ENCODE measurements around the gene IRF9. TPM values are rescaled to one million over a fixed set of nuclear protein-coding genes. Genes with fewer than 3 reads are reported as not detected.

Gene IRF9
- total RNA-seq, 1 experiment from 2014 or later, result 26.4 TPM

GRCh38 chr14:24141097-24141880 lies 19.8 kb upstream of the IRF9 start, which contains the start of gene EMC9:
TSS of gene EMC9 (minus strand) at chr14:24141591. CDS start at chr14:24141304, 287 bp downstream.
- no peaks in the 10 kb centered on the region for H3K27me3 ChIP-seq
- H3K9me3 ChIP-seq, result no peaks in the 10 kb centered on the region
- peak; percentile 98 for DNase-seq
- peaks cover 31% of the 10 kb centered on the region for H3K36me3 ChIP-seq
- peak within 1 kb of the TSS; percentile 78 for H3K4me3 ChIP-seq

DNA sequence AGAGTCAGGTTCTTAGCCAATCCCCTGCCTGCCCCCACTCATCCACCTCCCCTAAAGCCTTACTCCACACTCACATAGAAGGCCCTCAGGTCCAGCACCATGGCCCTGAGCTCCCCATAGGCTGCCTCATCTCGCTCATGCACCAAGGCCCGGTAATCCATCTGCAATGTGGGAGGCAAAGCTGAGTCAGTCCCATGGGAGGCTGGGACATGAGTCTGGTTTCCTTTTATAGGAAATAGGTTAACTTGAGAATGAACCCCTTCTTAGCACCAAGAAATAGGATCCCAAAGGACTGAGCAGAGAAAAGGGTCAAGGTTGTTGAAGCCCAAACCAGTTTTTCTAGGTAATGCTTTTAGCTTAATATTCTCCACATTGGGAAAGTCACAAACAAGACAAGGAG lies 17.6 kb upstream of the IRF9 start:
- H3K36me3 ChIP-seq, result peaks cover 29% of the 10 kb centered on the region
- no peak overlapping the region for H3K4me3 ChIP-seq
- H3K9me3 ChIP-seq, result no peaks in the 10 kb centered on the region
- DNase-seq, result no peak
- no peaks in the 10 kb centered on the region for H3K27me3 ChIP-seq

GRCh38 chr14:24144451-24144850 lies 16.6 kb upstream of the IRF9 start:
- Histone ChIP-seq H3K36me3 (peaks cover 27% of the 10 kb centered on the region), H3K4me3 (no peak overlapping the region), H3K9me3 (no peaks in the 10 kb centered on the region), H3K27me3 (no peaks in the 10 kb centered on the region)
- DNase-seq, result no peak

DNA sequence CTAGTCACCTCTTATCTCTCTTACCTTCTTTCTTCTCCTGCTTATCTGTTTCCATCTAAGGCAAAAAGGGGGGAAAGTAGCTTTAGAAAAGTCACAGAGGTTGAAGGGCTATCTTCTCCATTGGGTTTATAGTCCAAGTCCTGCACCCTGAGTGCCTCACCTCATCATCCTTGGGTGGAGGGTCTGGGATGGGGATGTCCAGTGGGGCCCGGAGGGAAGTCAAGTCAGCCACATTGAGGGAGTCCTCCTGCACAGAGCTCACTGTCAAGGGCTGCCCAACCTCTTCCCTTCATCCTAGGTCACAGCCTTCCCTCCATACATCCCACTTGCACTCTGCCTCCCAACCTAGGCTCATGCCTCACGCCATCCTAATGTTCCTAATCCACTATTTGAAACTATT lies 15.8 kb upstream of the IRF9 start:
- DNase-seq, result no peak
- Histone ChIP-seq H3K27me3 (no peaks in the 10 kb centered on the region), H3K36me3 (peaks cover 29% of the 10 kb centered on the region), H3K9me3 (no peaks in the 10 kb centered on the region), H3K4me3 (no peak overlapping the region; the same call in 1 of the 2 replicates)

GRCh38 chr14:24145690-24146452 lies 15.2 kb upstream of the IRF9 start:
- Histone ChIP-seq H3K4me3 (peak overlapping the region; percentile 94), H3K9me3 (no peaks in the 10 kb centered on the region), H3K27me3 (no peaks in the 10 kb centered on the region), H3K36me3 (peaks cover 32% of the 10 kb centered on the region)
- DNase-seq, result no peak

DNA sequence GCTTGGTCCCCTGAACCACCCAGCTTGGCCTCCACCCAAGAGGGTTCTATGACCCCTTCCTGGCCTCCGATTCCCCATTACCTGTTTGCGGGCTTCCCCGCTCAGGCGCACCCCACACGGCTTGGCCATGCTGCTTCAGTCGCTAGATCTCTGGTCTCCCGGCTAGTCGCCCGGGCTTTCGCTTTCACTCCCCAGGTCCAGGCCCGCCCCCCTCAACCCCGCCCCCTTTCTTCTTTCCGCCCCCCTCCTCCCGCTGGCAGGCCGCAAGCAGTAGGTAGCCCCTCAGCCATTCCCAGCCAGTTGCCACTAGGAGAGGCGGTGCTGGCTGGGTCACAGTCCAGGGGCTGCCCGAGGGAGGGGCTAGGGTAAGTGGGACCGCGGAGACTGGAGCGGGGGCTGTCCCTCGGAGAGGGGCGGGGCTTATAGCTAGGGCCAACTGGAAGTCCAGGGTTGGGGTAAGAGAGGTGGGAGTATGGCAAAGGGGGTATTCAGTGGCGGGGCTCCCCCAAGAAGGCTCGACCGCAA lies 14.6 kb upstream of the IRF9 start, which contains the start of gene PSME2:
PSME2 (minus strand) TSS at position 158 of the 525 bp plus-strand sequence; CDS start at position 129, 29 bp downstream.
- peaks cover 35% of the 10 kb centered on the region for H3K36me3 ChIP-seq
- DNase-seq, result peak; percentile 97

GRCh38 chr14:24146978-24147760 lies 13.9 kb upstream of the IRF9 start, which contains the start of gene RNF31:
TSS of gene RNF31 (plus strand) at chr14:24147498. CDS start at chr14:24147699, 201 bp downstream.
- Histone ChIP-seq H3K9me3 (no peaks in the 10 kb centered on the region), H3K4me3 (peak within 1 kb of the TSS; percentile 94), H3K27me3 (no peaks in the 10 kb centered on the region), H3K36me3 (peaks cover 35% of the 10 kb centered on the region)
- DNase-seq, result peak; percentile 94

More for the DNA sequence above, 14.6 kb upstream of the IRF9 start, which contains the start of gene PSME2:
- H3K4me3 ChIP-seq, result peak within 1 kb of the TSS; percentile 94
- H3K27me3 ChIP-seq, result no peaks in the 10 kb centered on the region
- no peaks in the 10 kb centered on the region for H3K9me3 ChIP-seq

GRCh38 chr14:24147761-24148428 lies 13.2 kb upstream of the IRF9 start:
- DNase-seq, result no peak
- H3K4me3 ChIP-seq, result peak overlapping the region; percentile 94
- peaks cover 32% of the 10 kb centered on the region for H3K36me3 ChIP-seq
- H3K27me3 ChIP-seq, result no peaks in the 10 kb centered on the region
- H3K9me3 ChIP-seq, result no peaks in the 10 kb centered on the region

- H3K4me3 ChIP-seq, result no peak overlapping the region
- H3K9me3 ChIP-seq, result no peaks in the 10 kb centered on the region
- peaks cover 27% of the 10 kb centered on the region for H3K36me3 ChIP-seq
- DNase-seq, result no peak
- H3K27me3 ChIP-seq, result no peaks in the 10 kb centered on the region
Observed at GRCh38 chr14:24149302-24149969, 11.6 kb upstream of the IRF9 start.

DNA sequence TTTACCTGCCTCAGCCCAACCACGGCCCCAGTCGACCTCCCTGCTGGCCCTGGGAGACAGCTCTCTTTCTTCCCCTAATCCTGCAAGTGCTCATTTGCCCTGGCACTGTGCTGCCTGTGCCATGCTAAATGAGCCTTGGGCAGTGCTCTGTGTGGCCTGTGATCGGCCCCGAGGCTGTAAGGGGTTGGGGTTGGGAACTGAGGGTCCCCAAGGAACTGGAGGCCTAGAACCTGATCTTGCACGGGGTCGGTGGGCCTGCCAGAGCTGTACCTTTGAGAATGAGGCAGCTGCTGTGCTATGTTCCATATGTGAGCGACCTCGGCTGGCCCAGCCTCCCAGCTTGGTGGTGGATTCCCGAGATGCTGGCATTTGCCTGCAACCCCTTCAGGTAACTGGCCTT lies 11.0 kb upstream of the IRF9 start:
- DNase-seq, result no peak
- no peaks in the 10 kb centered on the region for H3K27me3 ChIP-seq
- H3K4me3 ChIP-seq, result no peak overlapping the region
- no peaks in the 10 kb centered on the region for H3K9me3 ChIP-seq
- H3K36me3 ChIP-seq, result peaks cover 25% of the 10 kb centered on the region

DNA sequence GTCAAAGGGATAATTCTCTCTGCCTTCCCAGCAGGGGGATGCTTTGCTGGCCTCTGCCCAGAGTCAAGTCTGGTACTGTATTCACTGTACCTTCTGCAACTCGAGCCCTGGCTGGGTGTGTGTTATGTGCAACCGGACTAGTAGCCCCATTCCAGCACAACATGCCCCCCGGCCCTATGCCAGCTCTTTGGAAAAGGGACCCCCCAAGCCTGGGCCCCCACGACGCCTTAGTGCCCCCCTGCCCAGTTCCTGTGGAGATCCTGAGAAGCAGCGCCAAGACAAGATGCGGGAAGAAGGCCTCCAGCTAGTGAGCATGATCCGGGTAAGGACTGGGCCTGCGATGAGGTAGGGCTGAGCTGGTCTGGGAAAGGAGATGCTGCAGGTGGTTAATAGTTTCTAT lies 10.5 kb upstream of the IRF9 start:
- no peak overlapping the region for H3K4me3 ChIP-seq
- peaks cover 29% of the 10 kb centered on the region for H3K36me3 ChIP-seq
- H3K27me3 ChIP-seq, result no peaks in the 10 kb centered on the region
- DNase-seq, result no peak
- H3K9me3 ChIP-seq, result no peaks in the 10 kb centered on the region

GRCh38 chr14:24150993-24151392 lies 10.1 kb upstream of the IRF9 start:
- H3K36me3 ChIP-seq, result peaks cover 31% of the 10 kb centered on the region
- H3K4me3 ChIP-seq, result no peak overlapping the region
- H3K27me3 ChIP-seq, result no peaks in the 10 kb centered on the region
- H3K9me3 ChIP-seq, result no peaks in the 10 kb centered on the region
- no peak for DNase-seq

DNA sequence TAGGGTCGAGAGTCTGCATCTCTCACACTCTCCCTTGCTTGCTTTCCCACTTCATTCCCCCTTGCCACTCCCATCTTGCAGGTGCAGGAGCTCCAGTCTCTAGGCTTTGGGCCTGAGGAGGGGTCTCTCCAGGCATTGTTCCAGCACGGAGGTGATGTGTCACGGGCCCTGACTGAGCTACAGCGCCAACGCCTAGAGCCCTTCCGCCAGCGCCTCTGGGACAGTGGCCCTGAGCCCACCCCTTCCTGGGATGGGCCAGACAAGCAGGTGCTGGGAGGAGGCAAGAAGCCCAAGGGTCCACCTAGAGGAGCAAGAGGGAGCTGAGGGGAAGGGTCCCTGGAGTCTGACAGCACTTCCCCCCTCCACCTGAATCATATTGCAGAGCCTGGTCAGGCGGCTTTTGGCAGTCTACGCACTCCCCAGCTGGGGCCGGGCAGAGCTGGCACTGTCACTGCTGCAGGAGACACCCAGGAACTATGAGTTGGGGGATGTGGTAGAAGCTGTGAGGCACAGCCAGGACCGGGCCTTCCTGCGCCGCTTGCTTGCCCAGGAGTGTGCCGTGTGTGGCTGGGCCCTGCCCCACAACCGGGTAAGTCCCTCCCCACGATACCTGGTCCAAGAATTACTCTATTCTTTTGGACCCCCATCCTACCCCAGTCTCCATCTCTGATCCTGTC lies 9.5 kb upstream of the IRF9 start:
- Histone ChIP-seq H3K9me3 (no peaks in the 10 kb centered on the region), H3K4me3 (no peak overlapping the region), H3K27me3 (no peaks in the 10 kb centered on the region), H3K36me3 (peaks cover 31% of the 10 kb centered on the region)
- no peak for DNase-seq

- no peaks in the 10 kb centered on the region for H3K9me3 ChIP-seq
- no peak overlapping the region for H3K4me3 ChIP-seq
- no peak for DNase-seq
- H3K27me3 ChIP-seq, result no peaks in the 10 kb centered on the region
- peaks cover 20% of the 10 kb centered on the region for H3K36me3 ChIP-seq
Observed at GRCh38 chr14:24155100-24155499, 6.0 kb upstream of the IRF9 start.

DNA sequence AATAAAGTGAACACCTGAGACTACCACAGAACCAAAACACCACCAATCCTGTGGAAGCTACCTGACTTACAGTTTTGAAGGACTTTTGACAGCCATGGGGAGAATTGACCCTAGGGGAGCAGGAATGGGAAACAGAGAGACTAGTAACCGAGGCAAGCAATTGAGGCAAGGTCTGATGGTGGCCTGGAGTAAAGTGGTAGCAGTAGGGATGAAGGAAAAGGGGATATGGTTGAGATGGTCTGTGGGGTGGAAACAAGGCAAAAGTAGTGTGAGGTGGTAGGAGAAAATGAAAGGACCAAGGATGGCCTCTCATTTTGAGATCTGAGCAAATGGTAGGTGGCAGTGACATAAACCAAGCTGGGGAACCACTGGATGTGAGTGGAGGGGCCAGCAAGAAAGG lies 4.2 kb upstream of the IRF9 start:
- Histone ChIP-seq H3K4me3 (no peak overlapping the region), H3K27me3 (no peaks in the 10 kb centered on the region), H3K9me3 (no peaks in the 10 kb centered on the region), H3K36me3 (peaks cover 23% of the 10 kb centered on the region)
- no peak for DNase-seq
